ENCODE data around the gene CORO1C. TPM values are rescaled to one million over a fixed set of nuclear protein-coding genes. Genes with fewer than 3 reads are reported as not detected.

CORO1C gene
- total RNA-seq, 1 donor from 2014 or later, result 380 TPM

DNA sequence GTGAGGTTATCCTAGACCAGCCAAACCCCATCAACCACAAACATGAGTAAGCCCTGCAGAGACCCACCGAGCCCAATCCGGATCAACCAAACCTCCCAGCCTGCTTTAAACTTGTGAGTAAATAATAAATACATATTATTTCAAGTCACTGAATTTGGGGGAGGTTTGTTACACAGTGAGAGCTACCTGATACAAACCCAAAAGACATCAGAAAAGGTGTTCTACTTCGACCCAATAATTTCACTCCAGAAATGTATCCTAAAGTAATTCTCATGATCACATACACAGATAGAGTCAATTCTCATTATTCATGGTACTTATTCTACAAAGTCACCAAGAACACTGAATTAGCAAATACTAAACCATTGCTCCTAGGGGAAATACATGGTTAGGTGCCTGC, 16.2 kb upstream of the CORO1C start:
- H3K27ac Mint-ChIP-seq (ENCODE audit: unreplicated experiment), result no peak overlapping the region
- no peaks in the 10 kb centered on the region for H3K27me3 Mint-ChIP-seq (ENCODE audit: unreplicated experiment)
- TF ChIP-seq, protein P1, sequence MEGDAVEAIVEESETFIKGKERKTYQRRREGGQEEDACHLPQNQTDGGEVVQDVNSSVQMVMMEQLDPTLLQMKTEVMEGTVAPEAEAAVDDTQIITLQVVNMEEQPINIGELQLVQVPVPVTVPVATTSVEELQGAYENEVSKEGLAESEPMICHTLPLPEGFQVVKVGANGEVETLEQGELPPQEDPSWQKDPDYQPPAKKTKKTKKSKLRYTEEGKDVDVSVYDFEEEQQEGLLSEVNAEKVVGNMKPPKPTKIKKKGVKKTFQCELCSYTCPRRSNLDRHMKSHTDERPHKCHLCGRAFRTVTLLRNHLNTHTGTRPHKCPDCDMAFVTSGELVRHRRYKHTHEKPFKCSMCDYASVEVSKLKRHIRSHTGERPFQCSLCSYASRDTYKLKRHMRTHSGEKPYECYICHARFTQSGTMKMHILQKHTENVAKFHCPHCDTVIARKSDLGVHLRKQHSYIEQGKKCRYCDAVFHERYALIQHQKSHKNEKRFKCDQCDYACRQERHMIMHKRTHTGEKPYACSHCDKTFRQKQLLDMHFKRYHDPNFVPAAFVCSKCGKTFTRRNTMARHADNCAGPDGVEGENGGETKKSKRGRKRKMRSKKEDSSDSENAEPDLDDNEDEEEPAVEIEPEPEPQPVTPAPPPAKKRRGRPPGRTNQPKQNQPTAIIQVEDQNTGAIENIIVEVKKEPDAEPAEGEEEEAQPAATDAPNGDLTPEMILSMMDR (IDR thresholded peaks at IDR 0.05; ENCODE audit: unreplicated experiment), result no peak
- no peak for DNase-seq (ENCODE audit: low spot score)
- H3K9me3 Mint-ChIP-seq (ENCODE audit: unreplicated experiment), result no peaks in the 10 kb centered on the region
- no peak overlapping the region for H3K4me3 Mint-ChIP-seq (ENCODE audit: unreplicated experiment)
- peaks cover 7% of the 10 kb centered on the region for H3K4me1 Mint-ChIP-seq (ENCODE audit: unreplicated experiment)
- H3K36me3 Mint-ChIP-seq (ENCODE audit: low read depth, unreplicated experiment), result peaks cover 3% of the 10 kb centered on the region

DNA sequence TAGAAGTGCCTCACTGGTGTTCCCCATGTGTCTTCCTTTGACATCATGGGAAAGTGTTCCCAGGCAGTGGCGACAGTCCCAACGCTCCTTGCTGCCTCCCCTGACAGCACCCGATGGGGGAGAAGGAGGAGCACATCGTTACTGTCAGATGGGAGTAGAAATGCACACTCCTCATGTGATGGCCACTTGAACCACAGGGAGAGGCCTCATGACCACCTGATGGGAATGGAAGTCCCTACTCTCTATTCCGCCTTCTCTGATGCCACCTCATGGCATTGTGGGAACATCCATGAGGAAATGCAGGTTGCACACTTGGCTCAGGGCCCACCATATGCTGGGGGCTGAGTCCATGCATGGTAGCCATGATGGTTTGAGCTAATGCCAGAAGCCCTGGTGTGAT, 14.3 kb upstream of the CORO1C start:
- Mint-ChIP-seq H3K9me3 (ENCODE audit: unreplicated experiment) (no peaks in the 10 kb centered on the region), H3K36me3 (ENCODE audit: low read depth, unreplicated experiment) (peaks cover 3% of the 10 kb centered on the region), H3K27me3 (ENCODE audit: unreplicated experiment) (no peaks in the 10 kb centered on the region), H3K4me3 (ENCODE audit: unreplicated experiment) (no peak overlapping the region), H3K27ac (ENCODE audit: unreplicated experiment) (no peak overlapping the region), H3K4me1 (ENCODE audit: unreplicated experiment) (peaks cover 9% of the 10 kb centered on the region)
- DNase-seq (ENCODE audit: low spot score), result no peak
- TF ChIP-seq, protein P1 (IDR thresholded peaks at IDR 0.05; ENCODE audit: unreplicated experiment), result no peak

DNA sequence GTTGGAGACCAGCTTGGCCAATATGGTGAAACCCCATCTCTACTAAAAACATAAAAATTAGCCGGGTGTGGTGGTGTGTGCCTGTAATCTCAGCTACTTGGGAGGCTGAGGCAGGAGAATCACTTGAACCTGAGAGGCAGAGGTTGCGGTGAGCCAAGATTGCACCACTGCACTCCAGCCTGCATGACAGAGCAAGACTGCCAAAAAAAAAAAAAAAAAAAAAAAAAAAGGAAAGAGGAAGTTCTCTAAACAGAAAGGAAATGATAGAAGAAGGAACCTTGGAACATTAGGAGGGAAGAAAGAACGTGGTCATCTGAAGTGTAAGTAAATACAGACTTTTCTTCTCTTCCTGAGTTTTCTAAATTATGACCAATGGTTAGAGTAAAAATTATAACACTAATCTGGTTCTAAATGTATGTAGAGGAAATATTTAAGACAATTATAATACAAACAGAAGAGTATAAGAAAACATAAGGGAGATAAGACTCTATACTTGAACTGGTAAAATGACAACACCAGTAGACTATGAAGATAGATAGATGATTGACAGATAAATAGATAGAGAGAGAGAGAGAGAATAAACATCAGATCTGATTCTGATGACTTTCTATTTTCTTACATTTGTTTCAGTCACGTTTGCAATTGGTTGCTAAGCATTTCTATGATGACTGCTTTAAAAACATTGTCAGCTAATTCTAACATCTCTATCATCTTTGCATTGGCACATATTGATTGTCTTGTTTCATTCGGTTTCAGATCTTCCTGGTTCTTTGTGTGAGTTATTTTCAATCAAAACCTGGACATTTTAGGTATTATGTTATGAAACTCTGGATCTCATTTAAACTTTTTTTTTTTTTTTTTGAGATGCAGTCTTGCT, 12.9 kb upstream of the CORO1C start:
- H3K27ac Mint-ChIP-seq (ENCODE audit: unreplicated experiment), result peak overlapping the region; percentile 92
- no peak overlapping the region for H3K4me3 Mint-ChIP-seq (ENCODE audit: unreplicated experiment)
- H3K36me3 Mint-ChIP-seq (ENCODE audit: low read depth, unreplicated experiment), result peaks cover 3% of the 10 kb centered on the region
- TF ChIP-seq, protein P1 (IDR thresholded peaks at IDR 0.05; ENCODE audit: unreplicated experiment), result no peak
- DNase-seq (ENCODE audit: low spot score), result no peak
- no peaks in the 10 kb centered on the region for H3K27me3 Mint-ChIP-seq (ENCODE audit: unreplicated experiment)
- peaks cover 9% of the 10 kb centered on the region for H3K4me1 Mint-ChIP-seq (ENCODE audit: unreplicated experiment)
- no peaks in the 10 kb centered on the region for H3K9me3 Mint-ChIP-seq (ENCODE audit: unreplicated experiment)

DNA sequence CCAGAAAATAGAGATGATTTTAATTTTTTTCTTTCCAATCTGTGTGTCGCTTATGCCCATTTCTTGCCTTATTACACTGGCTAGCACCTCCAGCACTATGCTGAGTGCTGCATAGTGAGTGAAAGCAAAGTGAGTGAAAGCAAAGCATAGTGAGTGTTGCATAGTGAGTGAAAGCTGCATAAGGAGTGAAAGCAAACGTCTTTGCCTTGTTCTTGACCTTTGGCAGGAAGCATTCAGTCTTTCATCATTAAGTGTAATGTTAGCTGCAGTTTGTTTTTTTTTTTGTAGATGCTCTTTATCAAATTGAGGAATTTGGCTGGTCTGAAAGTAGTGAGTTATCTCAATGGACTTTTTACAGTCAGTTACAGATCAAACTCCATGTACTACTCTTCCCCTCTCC, 6.9 kb upstream of the CORO1C start:
- H3K4me1 Mint-ChIP-seq (ENCODE audit: unreplicated experiment), result peaks cover 10% of the 10 kb centered on the region
- DNase-seq (ENCODE audit: low spot score), result no peak
- no peak overlapping the region for H3K27ac Mint-ChIP-seq (ENCODE audit: unreplicated experiment)
- peaks cover 2% of the 10 kb centered on the region for H3K27me3 Mint-ChIP-seq (ENCODE audit: unreplicated experiment)
- no peaks in the 10 kb centered on the region for H3K9me3 Mint-ChIP-seq (ENCODE audit: unreplicated experiment)
- H3K36me3 Mint-ChIP-seq (ENCODE audit: low read depth, unreplicated experiment), result no peaks in the 10 kb centered on the region
- no peak overlapping the region for H3K4me3 Mint-ChIP-seq (ENCODE audit: unreplicated experiment)
- TF ChIP-seq, protein P1 (IDR thresholded peaks at IDR 0.05; ENCODE audit: unreplicated experiment), result no peak

DNA sequence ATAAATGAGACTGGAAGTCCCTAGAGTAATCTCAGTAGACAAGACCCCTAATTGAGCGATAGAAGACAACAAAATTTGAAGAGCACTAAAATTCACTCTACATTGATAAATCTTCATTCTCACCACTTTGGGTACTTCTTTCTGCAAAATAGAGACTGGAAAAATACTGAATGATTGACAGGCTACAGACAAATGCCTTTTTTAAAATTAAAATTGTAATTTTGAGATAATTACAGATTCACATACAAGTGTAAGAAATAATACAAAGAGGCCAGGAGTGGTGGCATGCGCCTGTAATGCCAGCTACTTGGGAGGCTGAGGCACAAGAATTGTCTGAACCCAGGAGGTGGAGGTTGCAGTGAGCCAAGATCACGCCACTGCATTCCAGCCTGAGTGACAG, 4.5 kb upstream of the CORO1C start:
- Mint-ChIP-seq H3K9me3 (ENCODE audit: unreplicated experiment) (no peaks in the 10 kb centered on the region), H3K27ac (ENCODE audit: unreplicated experiment) (no peak overlapping the region)
- TF ChIP-seq, protein P1 (IDR thresholded peaks at IDR 0.05; ENCODE audit: unreplicated experiment), result no peak

More for the DNA sequence above, 4.5 kb upstream of the CORO1C start:
- no peak overlapping the region for H3K4me3 Mint-ChIP-seq (ENCODE audit: unreplicated experiment)
- peaks cover 14% of the 10 kb centered on the region for H3K27me3 Mint-ChIP-seq (ENCODE audit: unreplicated experiment)
- no peak for DNase-seq (ENCODE audit: low spot score)
- no peaks in the 10 kb centered on the region for H3K36me3 Mint-ChIP-seq (ENCODE audit: low read depth, unreplicated experiment)
- H3K4me1 Mint-ChIP-seq (ENCODE audit: unreplicated experiment), result peaks cover 15% of the 10 kb centered on the region
